WERI-Rb-1 (cell line): Measurements from ENCODE around the gene TMEM119.
"Not testable (repeated sequence)": the region's sequence is repeated elsewhere in the genome, so short reads cannot be mapped to it uniquely, and the experiment has no call there.

ENCODE experiments used
- DNase-seq: peaks from one replicate; pipeline ENCODE4 v3.0.0-alpha.2; 2020
- H3K27ac ChIP-seq: fragments of 250-450 bp; sonication (Bioruptor Pico); 2 replicates; pipeline ENCODE4 v1.5.1; 2020; ENCODE audit warnings: mild to moderate bottlenecking, moderate library complexity
- H3K27me3 ChIP-seq: fragments of 250-450 bp; sonication (Bioruptor Pico); 2 replicates; pipeline ENCODE4 v1.5.1; 2021; ENCODE audit warnings: mild to moderate bottlenecking, low read depth, moderate library complexity; ENCODE audit not compliant: insufficient read depth, severe bottlenecking
- H3K36me3 ChIP-seq: fragments of 250-450 bp; sonication (Bioruptor Pico); 2 replicates; pipeline ENCODE4 v1.5.1; 2020; ENCODE audit warnings: mild to moderate bottlenecking, moderate library complexity
- H3K4me3 ChIP-seq: 2 replicates; pipeline ENCODE4 v1.5.1; 2011; ENCODE audit warnings: low read depth, mild to moderate bottlenecking, control low read depth, low read length
- H3K9me3 ChIP-seq: fragments of 250-450 bp; sonication (Bioruptor Pico); 2 replicates; pipeline ENCODE4 v1.5.1; 2021; ENCODE audit warnings: mild to moderate bottlenecking, moderate library complexity; ENCODE audit not compliant: severe bottlenecking
- CTCF ChIP-seq: IDR thresholded peaks from 2 replicates; pipeline ENCODE4 v1.5.1; 2011; ENCODE audit warnings: low read depth, mild to moderate bottlenecking, control low read depth, inconsistent platforms, low read length

Gene TMEM119

GRCh38 chr12:108560752-108561719 is 36.8 kb downstream of the TMEM119 start, which contains the start of gene SART3:
TSS of gene SART3 (minus strand) at chr12:108561173. CDS start at chr12:108561154, 19 bp downstream.
- H3K36me3 ChIP-seq, result peaks cover 48% of the 10 kb centered on the region
- peak; percentile 81 for DNase-seq
- peak within 1 kb of the TSS; percentile 73 for H3K4me3 ChIP-seq
- TF ChIP-seq CTCF, result no peak
- H3K9me3 ChIP-seq, result no peaks in the 10 kb centered on the region
- no peaks in the 10 kb centered on the region for H3K27me3 ChIP-seq
- H3K27ac ChIP-seq, result peak within 1 kb of the TSS; percentile 93

GRCh38 chr12:108560321-108560721 is 37.6 kb downstream of the TMEM119 start:
- H3K9me3 ChIP-seq, result no peaks in the 10 kb centered on the region
- TF ChIP-seq CTCF, result no peak
- no peak for DNase-seq
- H3K36me3 ChIP-seq, result peaks cover 45% of the 10 kb centered on the region
- peak overlapping the region; percentile 73 for H3K4me3 ChIP-seq
- peak overlapping the region; percentile 93 for H3K27ac ChIP-seq
- no peaks in the 10 kb centered on the region for H3K27me3 ChIP-seq

GRCh38 chr12:108559748-108560147 is 38.1 kb downstream of the TMEM119 start:
- Histone ChIP-seq H3K27me3 (no peaks in the 10 kb centered on the region), H3K9me3 (no peaks in the 10 kb centered on the region), H3K36me3 (peaks cover 41% of the 10 kb centered on the region), H3K4me3 (peak overlapping the region; percentile 73), H3K27ac (no peak overlapping the region)
- TF ChIP-seq CTCF, result no peak
- DNase-seq, result no peak

GRCh38 chr12:108559007-108559655 is 38.8 kb downstream of the TMEM119 start:
- Histone ChIP-seq H3K36me3 (peaks cover 35% of the 10 kb centered on the region), H3K4me3 (no peak overlapping the region), H3K27me3 (no peaks in the 10 kb centered on the region), H3K27ac (no peak overlapping the region), H3K9me3 (no peaks in the 10 kb centered on the region)
- no peak for DNase-seq
- no peak for TF ChIP-seq CTCF

- not testable (repeated sequence) for DNase-seq, H3K27me3 ChIP-seq, H3K9me3 ChIP-seq, H3K27ac ChIP-seq, H3K4me3 ChIP-seq
- peaks cover 25% of the 10 kb centered on the region for H3K36me3 ChIP-seq
Observed at GRCh38 chr12:108555383-108555782, 42.5 kb downstream of the TMEM119 start.

- TF ChIP-seq CTCF, result no peak
- H3K9me3 ChIP-seq, result no peaks in the 10 kb centered on the region
- no peak for DNase-seq
- H3K27ac ChIP-seq, result no peak overlapping the region
- peaks cover 30% of the 10 kb centered on the region for H3K36me3 ChIP-seq
- H3K4me3 ChIP-seq, result no peak overlapping the region
- H3K27me3 ChIP-seq, result no peaks in the 10 kb centered on the region
Observed at GRCh38 chr12:108553799-108554198, 44.1 kb downstream of the TMEM119 start.
